Left lung (tissue), 10 donors: ENCODE results near the gene HAUS8. TPM values are rescaled to one million over a fixed set of nuclear protein-coding genes. Genes with fewer than 3 reads are reported as not detected.

ENCODE experiments used
- ATAC-seq: fragments of 200-7000 bp; cut with Tn5 transposase; one replicate; pipeline ENCODE4 v1.9.1; 2020; ENCODE audit warnings: moderate library complexity
- DNase-seq, 4 donors: peaks; one replicate each; pipeline ENCODE4 v3.0.0-alpha.2; 2013 to 2020
- H3K27ac ChIP-seq, 2 donors: fragments of 200-600 bp; sonication (generic) in 1 of 2; one replicate each; pipeline versions ENCODE4 v1.5.0 to v1.8.0; 2020 to 2021
- H3K27me3 ChIP-seq, 2 donors: fragments of 200-600 bp; sonication (generic) in 1 of 2; one replicate each; pipeline versions ENCODE4 v1.5.0 to v1.8.0; 2020 to 2021
- H3K36me3 ChIP-seq, 2 donors: fragments of 200-600 bp; sonication (generic) in 1 of 2; one replicate each; pipeline versions ENCODE4 v1.5.0 to v1.8.0; 2020 to 2021
- H3K4me1 ChIP-seq, 2 donors: fragments of 200-600 bp; one replicate each; pipeline ENCODE4 v1.8.0; 2021
- H3K4me3 ChIP-seq, 2 donors: fragments of 200-600 bp; sonication (generic) in 1 of 2; one replicate each; pipeline versions ENCODE4 v1.5.0 to v1.8.0; 2020 to 2021; ENCODE audit warnings: mild to moderate bottlenecking in 1 of 2
- H3K9me3 ChIP-seq, 2 donors: fragments of 200-600 bp; sonication (generic) in 1 of 2; one replicate each; pipeline versions ENCODE4 v1.5.0 to v1.8.0; 2020 to 2021
- CTCF ChIP-seq, 2 donors: fragments of 200-600 bp; sonication (generic) in 1 of 2; IDR thresholded peaks; one replicate each; pipeline versions ENCODE4 v1.5.0 to v1.8.0; 2021; ENCODE audit warnings: antibody characterized with exemption in 2 of 2
- intact Hi-C, 2 donors: fragments of 100-400 bp; cut with DNase I; formaldehyde crosslinking; loops; one replicate each; pipeline versions ENCODE4 v1.11.2 to v1.14.2; 2022
- polyA plus RNA-seq, 6 donors: library from polyadenylated mRNA; unstranded; fragments of 120-200 nt; gene quantifications; one replicate each; pipeline ENCODE4 v1.2.1, GENCODE V29; 2013; ENCODE audit not compliant: insufficient read length in 6 of 6
- total RNA-seq, 2 donors: library from RNA; stranded (reverse); fragmentation: NEBNext Ultra II Directional; extraction: Animal tissue kit (Norgen Biotek cat#: 25700); gene quantifications; one replicate each; pipeline ENCODE4 v1.2.1, GENCODE V29; 2021
- donor health status: DM: no; HTN: yes; CAD: no.
- donor health status: DM: no; HTN: no; CAD: no.

Gene HAUS8
- total and polyA plus RNA-seq, 8 donors = 8.4 to 15.2 (median 12.7) TPM

- Histone ChIP-seq H3K27ac (no peak overlapping the region), H3K36me3 (peaks cover 0 to 56% of the 10 kb centered on the region in 2 donors), H3K4me3 (no peak overlapping the region), H3K9me3 (no peaks in the 10 kb centered on the region), H3K4me1 (peaks cover 0 to 45% of the 10 kb centered on the region in 2 donors), H3K27me3 (no peaks in the 10 kb centered on the region)
- TF ChIP-seq CTCF (IDR thresholded peaks at IDR 0.05) = peak; percentile 29 to 67
- intact Hi-C loops = no loop called here
- DNase-seq (no peak), ATAC-seq (no peak)
These were observed 27.9 kb upstream of the HAUS8 start for GRCh38 chr19:17103177-17103576.

- H3K27me3 ChIP-seq = no peaks in the 10 kb centered on the region
- intact Hi-C loops = no loop called here
- no peak overlapping the region for H3K4me3 ChIP-seq
- H3K27ac ChIP-seq = no peak overlapping the region
- H3K9me3 ChIP-seq = no peaks in the 10 kb centered on the region
- no peak for ATAC-seq
- H3K36me3 ChIP-seq = peaks cover 0 to 57% of the 10 kb centered on the region in 2 donors
- TF ChIP-seq CTCF (IDR thresholded peaks at IDR 0.05) = no peak
- no peak for DNase-seq
- H3K4me1 ChIP-seq = peaks cover 12 to 45% of the 10 kb centered on the region in 2 donors
These were observed 26.7 kb upstream of the HAUS8 start for GRCh38 chr19:17101686-17102628.

- no peak for ATAC-seq
- intact Hi-C loops = no loop called here
These were observed 23.1 kb upstream of the HAUS8 start for GRCh38 chr19:17098326-17098725.

GRCh38 chr19:17097593-17098126, 22.4 kb upstream of the HAUS8 start:
- ATAC-seq (peak; percentile 85), DNase-seq (no peak)
- no peak for TF ChIP-seq CTCF (IDR thresholded peaks at IDR 0.05)
- peak overlapping the region in 1 of 2 donors; percentile 3 for H3K27ac ChIP-seq
- intact Hi-C loops = no loop called here
- H3K27me3 ChIP-seq = no peaks in the 10 kb centered on the region
- H3K4me3 ChIP-seq = no peak overlapping the region
- H3K4me1 ChIP-seq = peaks cover 12 to 53% of the 10 kb centered on the region in 2 donors
- H3K9me3 ChIP-seq = no peaks in the 10 kb centered on the region
- peaks cover 0 to 22% of the 10 kb centered on the region in 2 donors for H3K36me3 ChIP-seq

More at GRCh38 chr19:17098326-17098725, 23.1 kb upstream of the HAUS8 start:
- Histone ChIP-seq H3K27ac (peak overlapping the region in 1 of 2 donors; percentile 3), H3K9me3 (no peaks in the 10 kb centered on the region), H3K36me3 (peaks cover 0 to 28% of the 10 kb centered on the region in 2 donors), H3K4me1 (peaks cover 12 to 46% of the 10 kb centered on the region in 2 donors), H3K4me3 (no peak overlapping the region), H3K27me3 (no peaks in the 10 kb centered on the region)
- TF ChIP-seq CTCF (IDR thresholded peaks at IDR 0.05) = no peak
- no peak for DNase-seq
